DND-41 (cell line): Measurements from ENCODE around the gene USP4.
"Not testable (repeated sequence)": the region's sequence is repeated elsewhere in the genome, so short reads cannot be mapped to it uniquely, and the experiment has no call there.

Experiments
- ATAC-seq: fragments of 200-7000 bp; cut with Tn5 transposase; 3 replicates; pipeline ENCODE4 v1.9.1; 2021; ENCODE audit warnings: low read depth; ENCODE audit not compliant: insufficient read depth
- DNase-seq: peaks from one replicate; pipeline ENCODE4 v3.0.0-alpha.2; 2020
- H2AFZ ChIP-seq: 2 replicates; pipeline ENCODE4 v1.6.0; 2012; ENCODE audit warnings: low read depth, low read length
- H3K27ac ChIP-seq: 2 replicates; pipeline ENCODE4 v1.5.1; 2012; ENCODE audit warnings: low read length, inconsistent platforms
- H3K27me3 ChIP-seq: fragments of 200-600 bp; sonication (generic); 2 replicates; pipeline ENCODE4 v1.6.0; 2012; ENCODE audit warnings: low read length, mild to moderate bottlenecking, inconsistent platforms; ENCODE audit not compliant: insufficient read depth, poor library complexity
- H3K36me3 ChIP-seq: 2 replicates; pipeline ENCODE4 v1.5.1; 2012; ENCODE audit warnings: low read length, inconsistent platforms; ENCODE audit not compliant: insufficient read depth
- H3K4me1 ChIP-seq: 2 replicates; pipeline ENCODE4 v1.5.1; 2012; ENCODE audit warnings: mild to moderate bottlenecking, low read length; ENCODE audit not compliant: insufficient read depth
- H3K4me2 ChIP-seq: 2 replicates; pipeline ENCODE4 v1.6.0; 2012; ENCODE audit warnings: mild to moderate bottlenecking, moderate library complexity, low read length, inconsistent platforms; ENCODE audit not compliant: insufficient read depth
- H3K4me3 ChIP-seq, 2 experiments: fragments of 200-600 bp in 1 of 2; shearing (Covaris generic) in 1 of 2; 2 replicates each; pipeline ENCODE4 v1.5.1; 2012 to 2016; ENCODE audit warnings: inconsistent platforms in 2 of 2, low read length in 2 of 2, mild to moderate bottlenecking in 2 of 2, low read depth in 1 of 2, moderate library complexity in 1 of 2
- H3K79me2 ChIP-seq: 2 replicates; pipeline ENCODE4 v1.6.0; 2012; ENCODE audit warnings: low read length, inconsistent platforms; ENCODE audit not compliant: insufficient read depth
- H3K9ac ChIP-seq: 2 replicates; pipeline ENCODE4 v1.6.0; 2012; ENCODE audit warnings: low read depth, mild to moderate bottlenecking, inconsistent platforms, low read length, moderate library complexity
- H3K9me3 ChIP-seq: 2 replicates; pipeline ENCODE4 v1.5.1; 2012; ENCODE audit warnings: low read length, moderate library complexity, mild to moderate bottlenecking, inconsistent platforms; ENCODE audit not compliant: insufficient read depth, severe bottlenecking
- H4K20me1 ChIP-seq: 2 replicates; pipeline ENCODE4 v1.6.0; 2012; ENCODE audit warnings: low read length; ENCODE audit not compliant: insufficient read depth
- EZH2 ChIP-seq: IDR thresholded peaks from 3 replicates; pipeline ENCODE4 v1.6.1; 2012; ENCODE audit warnings: borderline replicate concordance, low read depth, mild to moderate bottlenecking, moderate library complexity, low read length, inconsistent platforms; ENCODE audit not compliant: severe bottlenecking
- TF ChIP-seq, protein P1 (sequence below): IDR thresholded peaks from 2 replicates; pipeline ENCODE4 v1.5.1; 2012; ENCODE audit warnings: borderline replicate concordance, low read length, moderate library complexity, mild to moderate bottlenecking; ENCODE audit not compliant: poor library complexity, severe bottlenecking; ENCODE audit errors: extremely low read depth

Gene USP4

GRCh38 chr3:49237344-49237743, 102.5 kb downstream of the USP4 start:
- ATAC-seq, result no peak
- H3K9me3 ChIP-seq, result peaks cover 26% of the 10 kb centered on the region

DNA sequence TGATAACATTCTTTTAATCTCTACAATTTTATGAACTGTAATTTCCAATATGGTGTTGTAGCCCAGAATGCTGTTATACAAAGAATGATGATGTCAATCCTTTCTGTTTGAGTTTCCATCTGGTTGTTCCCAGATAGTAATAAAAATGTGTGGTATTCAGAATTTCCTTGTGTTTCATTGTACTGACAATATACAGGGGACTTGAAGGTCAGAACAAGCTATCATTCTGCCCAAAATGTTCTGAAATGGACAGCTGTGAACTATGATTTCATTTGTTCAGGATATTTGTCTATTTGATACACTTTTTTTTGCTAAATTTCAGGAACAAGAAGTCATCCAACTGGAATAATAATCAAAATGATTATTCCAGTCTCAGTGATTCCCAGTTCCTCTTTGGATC, 103.6 kb downstream of the USP4 start:
- Histone ChIP-seq H3K4me3 (no peak overlapping the region), H4K20me1 (no peaks in the 10 kb centered on the region), H3K9ac (no peak overlapping the region), H3K4me1 (no peaks in the 10 kb centered on the region), H3K36me3 (no peaks in the 10 kb centered on the region), H3K27ac (no peak overlapping the region), H3K9me3 (peaks cover 27% of the 10 kb centered on the region), H3K27me3 (no peaks in the 10 kb centered on the region), H2AFZ (no peak overlapping the region), H3K79me2 (no peaks in the 10 kb centered on the region), H3K4me2 (no peak overlapping the region)
- DNase-seq, result no peak
- ATAC-seq, result no peak
- TF ChIP-seq EZH2, result no peak
- TF ChIP-seq, protein P1, sequence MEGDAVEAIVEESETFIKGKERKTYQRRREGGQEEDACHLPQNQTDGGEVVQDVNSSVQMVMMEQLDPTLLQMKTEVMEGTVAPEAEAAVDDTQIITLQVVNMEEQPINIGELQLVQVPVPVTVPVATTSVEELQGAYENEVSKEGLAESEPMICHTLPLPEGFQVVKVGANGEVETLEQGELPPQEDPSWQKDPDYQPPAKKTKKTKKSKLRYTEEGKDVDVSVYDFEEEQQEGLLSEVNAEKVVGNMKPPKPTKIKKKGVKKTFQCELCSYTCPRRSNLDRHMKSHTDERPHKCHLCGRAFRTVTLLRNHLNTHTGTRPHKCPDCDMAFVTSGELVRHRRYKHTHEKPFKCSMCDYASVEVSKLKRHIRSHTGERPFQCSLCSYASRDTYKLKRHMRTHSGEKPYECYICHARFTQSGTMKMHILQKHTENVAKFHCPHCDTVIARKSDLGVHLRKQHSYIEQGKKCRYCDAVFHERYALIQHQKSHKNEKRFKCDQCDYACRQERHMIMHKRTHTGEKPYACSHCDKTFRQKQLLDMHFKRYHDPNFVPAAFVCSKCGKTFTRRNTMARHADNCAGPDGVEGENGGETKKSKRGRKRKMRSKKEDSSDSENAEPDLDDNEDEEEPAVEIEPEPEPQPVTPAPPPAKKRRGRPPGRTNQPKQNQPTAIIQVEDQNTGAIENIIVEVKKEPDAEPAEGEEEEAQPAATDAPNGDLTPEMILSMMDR, result no peak

More at GRCh38 chr3:49237344-49237743, 102.5 kb downstream of the USP4 start:
- H3K9ac ChIP-seq, result no peak overlapping the region
- no peak overlapping the region for H3K4me2 ChIP-seq
- H3K36me3 ChIP-seq, result no peaks in the 10 kb centered on the region
- DNase-seq, result no peak
- H3K27me3 ChIP-seq, result no peaks in the 10 kb centered on the region
- H2AFZ ChIP-seq, result no peak overlapping the region
- TF ChIP-seq, protein P1, result no peak
- TF ChIP-seq EZH2, result no peak
- no peak overlapping the region for H3K27ac ChIP-seq
- no peaks in the 10 kb centered on the region for H3K79me2 ChIP-seq
- H3K4me3 ChIP-seq, result no peak overlapping the region
- H4K20me1 ChIP-seq, result no peaks in the 10 kb centered on the region
- no peaks in the 10 kb centered on the region for H3K4me1 ChIP-seq

GRCh38 chr3:49228817-49229216, 111.0 kb downstream of the USP4 start:
- not testable (repeated sequence) for DNase-seq, H3K9ac ChIP-seq, H3K27me3 ChIP-seq, H3K79me2 ChIP-seq, H3K27ac ChIP-seq, H3K4me1 ChIP-seq, H3K4me3 ChIP-seq, ATAC-seq, H3K36me3 ChIP-seq, H2AFZ ChIP-seq, H4K20me1 ChIP-seq, H3K4me2 ChIP-seq
- H3K9me3 ChIP-seq, result peaks cover 31% of the 10 kb centered on the region
